Lower leg skin (tissue), 4 donors: Measurements from ENCODE around the gene TTF2. TPM values are rescaled to one million over a fixed set of nuclear protein-coding genes. Genes with fewer than 3 reads are reported as not detected.

Experiments
- DNase-seq, 2 donors: peaks; one replicate each; pipeline ENCODE4 v3.0.0-alpha.2; 2019; ENCODE audit warnings: low spot score in 2 of 2
- H3K4me3 ChIP-seq: fragments of 200-600 bp; sonication (generic); 2 replicates; pipeline ENCODE4 v1.5.1; 2017; ENCODE audit warnings: mild to moderate bottlenecking, low read depth; ENCODE audit not compliant: poor library complexity, severe bottlenecking
- POLR2A ChIP-seq, 2 donors: fragments of 450-650 bp; IDR thresholded peaks; one replicate each; pipeline ENCODE4 v1.6.1; 2016 to 2017; ENCODE audit warnings: antibody characterized with exemption in 2 of 2, mild to moderate bottlenecking in 1 of 2, moderate library complexity in 1 of 2
- WGBS, 2 donors: methylation state at CpG; one replicate each; pipeline ENCODE4 v1.1.5; 2018; 5-methylcytosine and 5-hydroxymethylcytosine counted together
- intact Hi-C: fragments of 100-400 bp; cut with DNase I; formaldehyde crosslinking; loops from one replicate; pipeline ENCODE4 v1.15.0; 2023; ENCODE audit warnings: low total_unique reads
- total RNA-seq, 4 donors: library from RNA; depleted of rRNA; stranded (reverse); fragments of >200 nt; gene quantifications; one replicate each; pipeline ENCODE4 v1.1.0, GENCODE V29; 2016
- TF ChIP-seq, protein P1 (sequence below), 3 donors: fragments of 450-650 bp; IDR thresholded peaks; one replicate each; pipeline ENCODE4 v1.5.1; 2016; ENCODE audit warnings: antibody characterized with exemption in 3 of 3, mild to moderate bottlenecking in 3 of 3, moderate library complexity in 2 of 3

The TTF2 gene
- total RNA-seq, 4 donors from 2014 or later: 6.8 to 26.8 (median 20.6) TPM

DNA sequence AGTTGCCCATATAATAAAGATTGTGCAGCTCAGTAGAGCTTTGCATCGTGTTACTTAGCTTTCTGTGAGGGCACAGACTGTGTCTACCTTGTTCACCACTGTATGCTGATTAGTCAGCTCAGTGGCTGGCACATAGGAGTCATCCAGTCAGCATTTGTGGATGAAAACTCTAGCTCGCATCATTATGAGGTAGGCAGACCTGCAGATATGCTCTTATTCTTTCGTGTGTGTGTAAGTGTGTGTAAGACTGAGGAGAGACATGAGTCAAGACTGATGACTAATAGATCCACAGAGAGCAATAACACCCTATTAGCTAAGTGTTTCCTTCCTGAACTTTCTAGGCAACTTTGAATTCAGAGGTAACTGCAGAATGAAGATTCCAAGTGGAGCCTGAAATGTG is 17.1 kb downstream of the TTF2 start:
- no peak for DNase-seq
- intact Hi-C loops: no loop called here
- no peak overlapping the region for H3K4me3 ChIP-seq
- 38 to 69% methylated on average over 3 of the region's 3 CpGs for WGBS, 2 donors
- TF ChIP-seq POLR2A (IDR thresholded peaks at IDR 0.05): no peak
- TF ChIP-seq, protein P1, sequence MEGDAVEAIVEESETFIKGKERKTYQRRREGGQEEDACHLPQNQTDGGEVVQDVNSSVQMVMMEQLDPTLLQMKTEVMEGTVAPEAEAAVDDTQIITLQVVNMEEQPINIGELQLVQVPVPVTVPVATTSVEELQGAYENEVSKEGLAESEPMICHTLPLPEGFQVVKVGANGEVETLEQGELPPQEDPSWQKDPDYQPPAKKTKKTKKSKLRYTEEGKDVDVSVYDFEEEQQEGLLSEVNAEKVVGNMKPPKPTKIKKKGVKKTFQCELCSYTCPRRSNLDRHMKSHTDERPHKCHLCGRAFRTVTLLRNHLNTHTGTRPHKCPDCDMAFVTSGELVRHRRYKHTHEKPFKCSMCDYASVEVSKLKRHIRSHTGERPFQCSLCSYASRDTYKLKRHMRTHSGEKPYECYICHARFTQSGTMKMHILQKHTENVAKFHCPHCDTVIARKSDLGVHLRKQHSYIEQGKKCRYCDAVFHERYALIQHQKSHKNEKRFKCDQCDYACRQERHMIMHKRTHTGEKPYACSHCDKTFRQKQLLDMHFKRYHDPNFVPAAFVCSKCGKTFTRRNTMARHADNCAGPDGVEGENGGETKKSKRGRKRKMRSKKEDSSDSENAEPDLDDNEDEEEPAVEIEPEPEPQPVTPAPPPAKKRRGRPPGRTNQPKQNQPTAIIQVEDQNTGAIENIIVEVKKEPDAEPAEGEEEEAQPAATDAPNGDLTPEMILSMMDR (IDR thresholded peaks at IDR 0.05): no peak

DNA sequence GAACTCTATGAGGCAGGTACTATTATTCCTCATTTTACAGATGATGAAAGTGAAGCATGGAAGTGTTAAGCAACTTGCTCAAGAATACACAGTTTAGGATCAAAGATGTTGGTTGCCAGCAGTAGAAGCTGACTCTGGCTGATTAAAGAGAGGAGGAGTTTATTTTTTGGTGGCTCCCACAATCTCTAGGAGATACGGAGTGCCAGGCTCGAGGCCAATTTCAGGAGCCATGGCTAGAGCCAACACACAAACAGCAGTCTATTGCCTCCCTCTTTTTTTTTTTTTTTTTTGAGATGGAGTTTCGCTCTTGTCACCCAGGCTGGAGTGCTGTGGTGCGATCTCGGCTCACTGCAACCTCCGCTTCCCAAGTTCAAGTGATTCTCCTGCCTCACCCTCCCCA is 19.6 kb downstream of the TTF2 start:
- WGBS, 2 donors: 91 to 94% methylated on average over 6 of the region's 6 CpGs
- intact Hi-C loops: no loop called here
- no peak for DNase-seq
- TF ChIP-seq POLR2A (IDR thresholded peaks at IDR 0.05): no peak
- TF ChIP-seq, protein P1 (IDR thresholded peaks at IDR 0.05): no peak
- no peak overlapping the region for H3K4me3 ChIP-seq

DNA sequence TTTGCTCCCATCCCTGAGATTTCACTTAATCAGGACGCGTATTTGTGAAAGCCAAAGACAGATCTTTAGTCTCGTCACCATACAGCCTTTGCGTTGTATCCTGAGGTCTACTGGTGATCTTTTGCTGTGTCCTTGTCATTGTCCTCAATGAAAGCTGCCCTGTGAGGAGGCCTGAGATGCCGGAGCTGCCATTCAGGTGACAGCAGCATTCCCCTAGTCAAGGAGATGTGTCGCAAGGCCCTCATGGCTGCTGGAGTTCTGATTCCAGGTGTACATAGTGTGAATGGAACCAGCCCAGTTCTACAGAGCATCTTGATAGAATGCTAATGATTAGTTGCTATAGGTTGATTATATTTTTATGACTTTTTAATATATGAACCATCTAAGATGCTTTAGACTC is 24.1 kb downstream of the TTF2 start:
- TF ChIP-seq POLR2A (IDR thresholded peaks at IDR 0.05): no peak
- TF ChIP-seq, protein P1 (IDR thresholded peaks at IDR 0.05): no peak
- intact Hi-C loops: no loop called here
- 82% methylated on average over 6 of the region's 6 CpGs for WGBS, 2 donors
- H3K4me3 ChIP-seq: no peak overlapping the region
- DNase-seq: no peak

DNA sequence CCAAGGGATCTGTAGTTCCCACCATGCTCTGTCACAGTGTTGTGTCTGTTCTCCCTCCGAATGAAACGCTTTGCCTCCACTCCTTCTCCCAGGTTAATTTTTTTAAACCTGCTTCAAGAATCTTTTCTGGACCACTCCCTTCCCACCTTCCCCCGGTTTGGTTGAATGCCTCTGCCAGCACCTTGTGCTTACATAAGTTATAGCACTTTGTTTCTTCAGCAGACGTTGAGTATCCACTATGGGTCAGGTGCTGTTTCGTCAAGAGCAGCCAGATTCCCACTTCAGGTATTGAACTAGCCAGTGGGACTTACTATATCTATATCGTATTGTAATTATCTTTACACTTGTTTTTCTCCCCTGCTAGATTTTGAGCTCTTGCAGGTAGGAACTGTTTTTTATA is 27.6 kb downstream of the TTF2 start:
- TF ChIP-seq, protein P1 (IDR thresholded peaks at IDR 0.05): no peak
- no peak for TF ChIP-seq POLR2A (IDR thresholded peaks at IDR 0.05)
- intact Hi-C loops: no loop called here
- WGBS, 2 donors: 91 to 98% methylated on average over 6 of the region's 6 CpGs

DNA sequence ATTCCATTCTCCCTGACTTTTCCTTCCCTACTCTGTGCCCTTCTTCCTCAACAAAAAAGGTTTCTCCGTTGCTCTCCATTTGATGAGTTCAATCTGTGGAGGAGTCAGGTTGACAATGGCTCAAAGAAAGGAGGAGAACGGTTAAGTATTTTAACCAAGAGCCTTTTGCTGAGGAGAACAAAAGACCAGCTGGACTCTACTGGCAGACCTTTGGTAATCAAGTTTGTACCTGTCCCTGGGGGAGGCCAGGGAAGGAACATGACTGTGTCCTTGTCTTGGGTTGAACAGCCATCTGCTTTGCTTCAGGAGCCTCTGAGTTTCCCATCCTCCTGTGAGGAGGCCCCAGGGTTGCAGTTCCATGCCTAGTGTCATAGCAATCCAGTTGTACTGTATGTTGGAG is 29.9 kb downstream of the TTF2 start:
- intact Hi-C loops: no loop called here
- TF ChIP-seq, protein P1 (IDR thresholded peaks at IDR 0.05): no peak
- no peak for TF ChIP-seq POLR2A (IDR thresholded peaks at IDR 0.05)
- no peak for DNase-seq
- WGBS, 2 donors: 87 to 90% methylated on average over 2 of the region's 2 CpGs
- no peak overlapping the region for H3K4me3 ChIP-seq

More for the DNA sequence above, 27.6 kb downstream of the TTF2 start:
- no peak for DNase-seq
- H3K4me3 ChIP-seq: no peak overlapping the region

DNA sequence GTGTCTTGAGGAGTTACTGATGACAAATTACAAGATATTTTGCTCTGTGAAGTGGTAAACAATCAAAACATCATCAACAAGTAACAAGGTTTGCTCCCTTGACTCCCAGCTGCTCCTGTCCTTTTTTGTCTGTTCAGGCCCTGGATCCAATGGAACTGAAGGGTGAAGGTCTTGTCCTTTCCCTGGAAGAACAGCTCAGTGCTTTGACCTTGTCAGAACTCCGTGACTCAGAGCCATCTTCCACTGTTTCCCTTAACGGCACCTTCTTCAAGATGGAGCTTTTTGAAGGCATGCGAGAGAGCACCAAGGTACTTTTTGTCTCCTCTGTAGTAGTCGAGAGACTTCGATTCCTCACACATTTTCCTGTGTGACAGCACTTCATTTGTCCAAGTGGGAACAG is 32.5 kb downstream of the TTF2 start:
- 85 to 92% methylated on average over 5 of the region's 5 CpGs for WGBS, 2 donors
- intact Hi-C loops: no loop called here

More for the DNA sequence above, 32.5 kb downstream of the TTF2 start:
- TF ChIP-seq, protein P1 (IDR thresholded peaks at IDR 0.05): no peak
- no peak for TF ChIP-seq POLR2A (IDR thresholded peaks at IDR 0.05)
- no peak for DNase-seq
- no peak overlapping the region for H3K4me3 ChIP-seq
